Bronchial epithelial cell (primary cell): ENCODE data around the gene PAX2. TPM values are rescaled to one million over a fixed set of nuclear protein-coding genes. Genes with fewer than 3 reads are reported as not detected.

ENCODE experiments used
- DNase-seq: peaks from one replicate; pipeline ENCODE4 v3.0.0-alpha.2; 2010; ENCODE audit warnings: low read depth
- FAIRE-seq: peaks from 2 replicates; lab custom pipeline; 2011; peaks lifted over from hg19 to GRCh38; lab: Jason Lieb, UNC
- H3K27me3 ChIP-seq: 2 replicates; pipeline ENCODE4 v1.5.1; 2011; ENCODE audit warnings: low read length; ENCODE audit not compliant: control insufficient read depth, insufficient read depth
- H3K36me3 ChIP-seq: 2 replicates; pipeline ENCODE4 v1.5.1; 2011; ENCODE audit warnings: low read length; ENCODE audit not compliant: control insufficient read depth, insufficient read depth
- H3K4me3 ChIP-seq: 2 replicates; pipeline ENCODE4 v1.5.1; 2011; ENCODE audit warnings: mild to moderate bottlenecking, low read depth, low read length, control low read depth
- total RNA-seq: library from RNA; depleted of rRNA; stranded (reverse); fragments of >200 nt; gene quantifications from 2 replicates; pipeline ENCODE4 v1.2.1, GENCODE V29; 2014
- TF ChIP-seq, protein P1 (sequence below): IDR thresholded peaks from 2 replicates; pipeline ENCODE4 v1.5.1; 2011; ENCODE audit warnings: mild to moderate bottlenecking, moderate library complexity, low read length, control low read depth, inconsistent platforms; ENCODE audit not compliant: insufficient read depth, severe bottlenecking

PAX2 gene
- total RNA-seq, 1 donor from 2014 or later, result not detected

DNA sequence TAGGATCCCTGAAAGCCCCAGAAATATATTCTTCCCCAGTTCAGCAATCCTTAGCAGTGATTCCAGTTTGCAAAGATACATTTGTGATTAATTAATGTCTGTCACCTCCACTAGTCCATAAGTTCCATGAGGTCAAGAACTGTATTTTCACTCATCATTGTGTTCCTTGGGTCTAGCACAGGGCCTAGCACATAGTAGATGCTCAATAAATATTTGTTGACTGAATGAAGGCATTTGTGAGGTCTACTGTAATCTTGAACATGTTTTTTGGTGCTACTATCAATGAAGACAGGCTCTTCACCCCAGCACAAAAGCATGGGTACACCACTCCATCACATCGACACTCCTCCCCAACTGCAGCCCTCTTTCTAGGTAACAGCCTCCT lies 30.8 kb upstream of the PAX2 start:
- Histone ChIP-seq H3K4me3 (no peak overlapping the region), H3K27me3 (peaks cover 53% of the 10 kb centered on the region), H3K36me3 (no peaks in the 10 kb centered on the region)
- FAIRE-seq (no peak), DNase-seq (no peak)
- TF ChIP-seq, protein P1, sequence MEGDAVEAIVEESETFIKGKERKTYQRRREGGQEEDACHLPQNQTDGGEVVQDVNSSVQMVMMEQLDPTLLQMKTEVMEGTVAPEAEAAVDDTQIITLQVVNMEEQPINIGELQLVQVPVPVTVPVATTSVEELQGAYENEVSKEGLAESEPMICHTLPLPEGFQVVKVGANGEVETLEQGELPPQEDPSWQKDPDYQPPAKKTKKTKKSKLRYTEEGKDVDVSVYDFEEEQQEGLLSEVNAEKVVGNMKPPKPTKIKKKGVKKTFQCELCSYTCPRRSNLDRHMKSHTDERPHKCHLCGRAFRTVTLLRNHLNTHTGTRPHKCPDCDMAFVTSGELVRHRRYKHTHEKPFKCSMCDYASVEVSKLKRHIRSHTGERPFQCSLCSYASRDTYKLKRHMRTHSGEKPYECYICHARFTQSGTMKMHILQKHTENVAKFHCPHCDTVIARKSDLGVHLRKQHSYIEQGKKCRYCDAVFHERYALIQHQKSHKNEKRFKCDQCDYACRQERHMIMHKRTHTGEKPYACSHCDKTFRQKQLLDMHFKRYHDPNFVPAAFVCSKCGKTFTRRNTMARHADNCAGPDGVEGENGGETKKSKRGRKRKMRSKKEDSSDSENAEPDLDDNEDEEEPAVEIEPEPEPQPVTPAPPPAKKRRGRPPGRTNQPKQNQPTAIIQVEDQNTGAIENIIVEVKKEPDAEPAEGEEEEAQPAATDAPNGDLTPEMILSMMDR, result no peak

DNA sequence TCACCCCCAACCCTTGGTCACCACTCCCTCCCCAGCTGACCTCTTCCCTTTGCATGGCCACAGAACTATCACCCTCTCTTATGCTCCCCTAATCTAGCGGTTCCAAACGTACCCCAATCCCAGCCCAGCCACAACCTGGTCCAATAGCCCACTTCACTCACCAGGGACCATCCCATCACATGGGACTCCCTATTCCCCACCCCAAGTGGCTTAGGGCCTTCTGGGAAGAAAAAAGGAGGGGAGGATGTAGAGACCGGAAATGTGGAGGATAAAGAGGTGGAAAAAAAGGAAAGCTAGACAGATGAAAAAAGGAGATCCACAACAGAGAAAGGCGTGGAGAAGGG lies 30.3 kb upstream of the PAX2 start:
- FAIRE-seq (no peak), DNase-seq (no peak)
- Histone ChIP-seq H3K4me3 (no peak overlapping the region), H3K36me3 (no peaks in the 10 kb centered on the region), H3K27me3 (peaks cover 49% of the 10 kb centered on the region)
- TF ChIP-seq, protein P1, result no peak

DNA sequence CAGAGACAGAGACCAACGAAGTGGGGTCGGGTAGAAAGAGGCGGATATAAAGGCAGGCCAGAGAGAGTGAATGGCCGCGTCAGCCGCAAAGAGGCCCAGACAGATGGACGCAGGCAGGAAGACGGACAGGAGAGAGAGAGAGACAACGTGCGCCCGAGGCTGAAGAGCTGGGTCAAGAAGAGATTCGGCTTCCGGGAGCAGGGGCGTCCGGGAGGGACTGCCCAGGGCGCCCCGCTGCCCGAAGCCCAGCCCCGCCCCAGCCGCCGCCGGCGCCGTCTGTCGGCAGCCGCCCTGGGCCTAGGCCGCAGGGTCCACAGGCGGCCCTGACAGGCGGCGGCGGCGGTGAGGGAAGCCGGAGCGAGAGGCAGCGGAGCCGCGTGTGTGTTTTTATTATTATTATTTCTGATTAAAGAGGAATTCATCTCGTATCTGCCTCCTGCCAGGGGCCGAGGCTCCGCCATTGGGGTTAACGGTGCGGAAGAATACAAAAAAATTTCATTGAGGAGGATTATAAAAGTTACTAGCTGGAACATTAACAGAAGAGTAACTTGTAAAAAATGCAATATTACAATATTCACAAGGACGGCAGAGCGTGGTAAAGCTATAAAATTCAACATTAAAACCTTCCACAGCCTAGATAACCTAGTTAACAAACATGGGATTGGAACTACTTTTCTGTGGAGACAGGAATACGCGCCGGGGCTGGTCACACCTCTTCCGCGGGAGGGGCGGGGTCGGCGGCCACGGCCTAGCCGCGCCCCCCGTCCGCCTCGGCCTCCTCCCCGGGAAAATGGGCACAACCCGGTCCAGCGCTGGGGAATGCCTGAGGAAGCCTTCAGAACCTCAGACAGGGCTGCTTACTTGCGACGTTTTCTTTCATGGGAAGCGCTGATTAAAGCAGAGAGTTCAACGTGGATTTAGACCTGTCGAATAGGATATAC lies 29.7 kb upstream of the PAX2 start:
- DNase-seq, result no peak
- peaks cover 46% of the 10 kb centered on the region for H3K27me3 ChIP-seq
- TF ChIP-seq, protein P1, result no peak
- H3K36me3 ChIP-seq, result no peaks in the 10 kb centered on the region
- FAIRE-seq, result no peak
- no peak overlapping the region for H3K4me3 ChIP-seq

DNA sequence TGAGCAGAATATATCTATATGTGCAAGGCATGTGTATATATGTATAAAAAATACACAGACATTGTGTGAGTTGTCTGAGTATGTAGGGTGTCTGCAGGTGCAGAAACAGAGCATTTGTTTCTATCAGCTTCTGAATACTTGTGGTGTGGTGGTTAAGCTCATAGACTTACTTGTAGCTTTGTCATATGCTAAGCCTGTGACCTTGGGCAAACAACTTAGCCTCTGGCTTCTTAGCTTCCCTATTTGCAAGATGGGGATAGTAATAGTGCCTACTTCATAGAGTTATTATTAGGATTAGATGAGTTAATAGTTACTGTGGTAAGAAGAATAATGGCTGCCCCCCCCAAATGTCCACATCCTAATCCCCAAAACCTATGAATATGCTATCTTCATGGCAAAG lies 28.2 kb upstream of the PAX2 start:
- H3K27me3 ChIP-seq, result peaks cover 36% of the 10 kb centered on the region
- no peaks in the 10 kb centered on the region for H3K36me3 ChIP-seq
- TF ChIP-seq, protein P1, result no peak
- no peak overlapping the region for H3K4me3 ChIP-seq
- FAIRE-seq, result no peak
- no peak for DNase-seq

DNA sequence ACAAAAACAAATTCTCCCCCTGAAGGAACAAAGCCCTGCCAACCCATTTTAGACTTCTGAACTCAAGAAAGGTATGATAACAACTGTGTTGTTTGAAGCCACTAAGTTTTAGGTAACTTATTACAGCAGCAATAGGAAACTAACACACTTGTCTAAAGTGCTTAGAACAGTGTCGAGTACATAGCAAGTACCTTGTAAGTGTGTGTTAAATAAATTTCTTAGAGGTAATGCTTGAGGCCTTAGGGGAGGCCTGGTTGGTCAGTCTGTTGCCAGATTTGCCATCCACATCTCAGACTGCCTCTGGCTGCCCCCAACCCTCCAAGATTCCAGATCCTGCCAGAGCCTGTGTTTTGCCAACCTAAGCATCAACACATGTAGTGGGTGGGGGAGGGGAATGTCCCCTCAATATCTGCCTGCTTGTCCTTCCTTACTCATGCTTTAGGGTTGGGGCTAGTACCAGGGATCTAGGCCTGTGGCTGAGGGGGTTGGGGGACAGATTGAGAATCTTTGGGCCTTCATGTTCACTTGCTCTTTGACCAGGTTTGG lies 27.1 kb upstream of the PAX2 start:
- TF ChIP-seq, protein P1, result no peak
- peaks cover 33% of the 10 kb centered on the region for H3K27me3 ChIP-seq
- no peaks in the 10 kb centered on the region for H3K36me3 ChIP-seq
- DNase-seq, result no peak
- peak; percentile 81 for FAIRE-seq
- no peak overlapping the region for H3K4me3 ChIP-seq
